Choroid plexus epithelial cell (primary cell): Measurements from ENCODE around the gene GABRG3.
A peak's percentile ranks its signal among the peaks of the same experiment; 100 is the strongest.

Experiments
- DNase-seq: peaks from one replicate; pipeline ENCODE4 v3.0.0-alpha.2; 2010; ENCODE audit warnings: low read depth
- H3K4me3 ChIP-seq: 2 replicates; pipeline ENCODE4 v1.5.1; 2011; ENCODE audit warnings: low read depth, mild to moderate bottlenecking, control low read depth, low read length, moderate library complexity
- TF ChIP-seq, protein P1 (sequence below): conservative IDR thresholded peaks from 2 replicates; pipeline ENCODE4 v1.5.1; 2011; ENCODE audit warnings: low read depth, mild to moderate bottlenecking, control low read depth, inconsistent platforms, low read length, moderate library complexity

Gene GABRG3

DNA sequence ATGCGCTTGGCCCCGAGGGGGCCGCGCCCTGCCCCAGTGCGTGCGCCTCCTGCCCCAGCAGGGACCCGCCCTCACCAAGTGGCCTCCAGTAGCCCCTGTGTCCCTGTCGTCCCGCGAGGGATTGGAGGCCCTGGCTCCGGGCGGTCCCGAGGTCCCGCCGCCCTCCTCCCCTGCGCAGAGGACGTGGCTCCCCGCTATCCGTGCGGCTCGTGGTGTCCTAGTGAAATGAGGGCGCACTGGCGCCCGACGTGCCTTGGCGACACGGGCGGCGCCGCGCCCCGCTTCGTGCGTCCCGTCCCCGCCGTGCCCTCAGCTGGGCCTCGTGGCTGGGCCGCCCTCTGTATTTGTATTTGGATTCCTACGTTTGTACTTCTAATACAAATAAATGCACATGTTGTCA lies 570.6 kb downstream of the GABRG3 start:
- H3K4me3 ChIP-seq: no peak overlapping the region
- DNase-seq: no peak
- TF ChIP-seq, protein P1, sequence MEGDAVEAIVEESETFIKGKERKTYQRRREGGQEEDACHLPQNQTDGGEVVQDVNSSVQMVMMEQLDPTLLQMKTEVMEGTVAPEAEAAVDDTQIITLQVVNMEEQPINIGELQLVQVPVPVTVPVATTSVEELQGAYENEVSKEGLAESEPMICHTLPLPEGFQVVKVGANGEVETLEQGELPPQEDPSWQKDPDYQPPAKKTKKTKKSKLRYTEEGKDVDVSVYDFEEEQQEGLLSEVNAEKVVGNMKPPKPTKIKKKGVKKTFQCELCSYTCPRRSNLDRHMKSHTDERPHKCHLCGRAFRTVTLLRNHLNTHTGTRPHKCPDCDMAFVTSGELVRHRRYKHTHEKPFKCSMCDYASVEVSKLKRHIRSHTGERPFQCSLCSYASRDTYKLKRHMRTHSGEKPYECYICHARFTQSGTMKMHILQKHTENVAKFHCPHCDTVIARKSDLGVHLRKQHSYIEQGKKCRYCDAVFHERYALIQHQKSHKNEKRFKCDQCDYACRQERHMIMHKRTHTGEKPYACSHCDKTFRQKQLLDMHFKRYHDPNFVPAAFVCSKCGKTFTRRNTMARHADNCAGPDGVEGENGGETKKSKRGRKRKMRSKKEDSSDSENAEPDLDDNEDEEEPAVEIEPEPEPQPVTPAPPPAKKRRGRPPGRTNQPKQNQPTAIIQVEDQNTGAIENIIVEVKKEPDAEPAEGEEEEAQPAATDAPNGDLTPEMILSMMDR: no peak

DNA sequence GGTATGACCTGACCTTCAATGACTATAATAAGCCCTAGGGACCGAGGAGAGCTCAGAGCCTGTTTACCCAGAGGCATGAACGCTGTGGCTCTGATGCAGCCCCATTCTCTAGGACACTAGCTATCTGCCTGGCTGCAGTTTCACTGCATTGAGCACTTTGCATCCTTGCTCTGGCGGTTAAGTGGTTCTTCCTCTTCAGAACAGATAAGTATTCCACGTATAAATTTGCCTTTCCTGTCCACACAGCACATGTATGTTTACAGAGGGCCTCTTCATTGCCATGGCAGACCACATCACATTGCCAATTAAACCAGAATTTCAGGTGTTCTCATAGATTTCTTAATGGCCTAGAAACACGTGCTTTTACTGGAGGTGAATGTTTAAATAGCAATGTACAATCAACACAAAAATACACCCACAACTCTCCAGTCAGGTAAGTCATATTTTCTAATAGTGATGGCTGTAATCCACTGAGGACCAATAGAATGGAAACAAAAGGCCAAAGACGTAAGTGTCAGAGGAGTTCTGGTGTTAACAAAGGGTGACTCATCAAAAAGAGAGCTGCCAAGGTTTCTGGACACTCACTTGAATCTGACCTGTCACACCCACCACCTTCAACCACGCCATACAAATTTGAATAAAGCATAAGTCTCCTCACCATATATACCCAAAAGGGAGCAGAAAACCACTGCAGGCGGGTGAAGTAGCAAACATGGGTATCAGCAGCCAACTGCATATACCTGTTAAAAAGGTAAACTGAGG lies 574.7 kb downstream of the GABRG3 start:
- no peak for DNase-seq
- no peak overlapping the region for H3K4me3 ChIP-seq
- TF ChIP-seq, protein P1: no peak

DNA sequence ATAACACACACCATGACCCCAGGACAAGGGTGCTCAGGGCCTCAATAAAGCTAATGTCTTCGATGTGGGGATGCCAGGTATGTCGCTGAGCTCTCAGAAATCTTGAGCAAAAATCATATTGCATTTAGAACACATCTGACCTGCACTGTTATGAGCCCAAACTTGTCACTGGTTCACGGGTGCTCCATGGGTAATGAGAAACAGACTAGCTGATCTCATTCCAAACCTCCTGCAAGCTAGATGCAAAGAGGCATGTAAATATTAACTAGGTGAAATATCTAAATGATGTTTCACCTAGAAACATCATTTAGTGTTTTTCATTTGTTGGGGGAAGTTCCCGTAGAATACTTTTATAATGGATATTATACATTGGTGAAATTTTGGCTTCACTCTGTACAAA lies 578.8 kb downstream of the GABRG3 start:
- TF ChIP-seq, protein P1: no peak
- no peak overlapping the region for H3K4me3 ChIP-seq
- no peak for DNase-seq

- TF ChIP-seq, protein P1: no peak
- H3K4me3 ChIP-seq: no peak overlapping the region
- no peak for DNase-seq
Observed at GRCh38 chr15:27550635-27551034, 579.7 kb downstream of the GABRG3 start.

DNA sequence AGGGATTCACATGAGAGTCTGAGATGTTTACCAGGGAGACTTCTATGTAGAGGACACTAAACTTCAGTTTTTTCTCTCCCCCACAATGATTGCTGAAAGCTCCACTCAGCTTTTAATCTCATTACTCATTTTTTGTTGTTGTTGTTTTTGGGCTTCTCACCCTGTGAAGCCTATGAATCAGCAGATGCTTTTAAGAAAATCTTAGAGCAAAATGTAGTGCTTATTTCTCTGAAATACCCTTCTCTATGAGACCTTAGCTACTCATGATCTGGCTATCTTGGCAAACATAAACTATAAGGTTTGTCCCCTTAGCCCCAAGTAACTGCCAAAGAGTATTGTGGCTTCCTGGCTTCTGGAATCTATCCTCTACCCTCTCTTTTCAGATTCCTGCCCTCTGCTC lies 590.8 kb downstream of the GABRG3 start:
- peak; percentile 56 for DNase-seq
- TF ChIP-seq, protein P1: no peak
- no peak overlapping the region for H3K4me3 ChIP-seq

DNA sequence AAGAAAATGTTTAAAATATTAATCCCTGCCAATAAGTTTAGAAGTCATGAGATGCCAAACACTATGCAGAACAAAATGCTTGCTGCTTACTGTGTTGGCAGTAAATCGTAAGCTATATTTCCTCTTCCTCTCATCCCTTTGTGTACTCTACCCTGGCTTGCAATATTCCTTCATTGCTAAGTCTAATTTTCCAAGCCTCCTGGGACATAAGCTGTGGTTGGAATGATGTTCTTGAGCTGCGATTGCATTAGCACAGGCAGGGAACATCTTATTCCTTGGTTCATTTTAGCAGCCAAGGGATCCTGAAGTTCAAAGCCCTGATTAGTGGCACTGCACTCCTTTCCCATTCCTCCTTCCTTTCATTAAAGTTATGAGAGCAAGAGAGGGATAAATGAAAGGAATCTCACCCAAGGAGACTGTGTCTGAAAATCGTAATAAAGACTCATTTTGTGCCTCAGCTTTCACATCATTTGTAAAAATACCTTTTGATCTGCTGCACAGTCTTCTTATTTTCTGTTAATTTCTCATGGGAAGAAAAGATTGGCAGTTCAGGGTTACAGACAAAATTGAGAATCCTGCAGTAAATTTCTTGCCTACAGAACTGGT lies 592.9 kb downstream of the GABRG3 start:
- TF ChIP-seq, protein P1: no peak

DNA sequence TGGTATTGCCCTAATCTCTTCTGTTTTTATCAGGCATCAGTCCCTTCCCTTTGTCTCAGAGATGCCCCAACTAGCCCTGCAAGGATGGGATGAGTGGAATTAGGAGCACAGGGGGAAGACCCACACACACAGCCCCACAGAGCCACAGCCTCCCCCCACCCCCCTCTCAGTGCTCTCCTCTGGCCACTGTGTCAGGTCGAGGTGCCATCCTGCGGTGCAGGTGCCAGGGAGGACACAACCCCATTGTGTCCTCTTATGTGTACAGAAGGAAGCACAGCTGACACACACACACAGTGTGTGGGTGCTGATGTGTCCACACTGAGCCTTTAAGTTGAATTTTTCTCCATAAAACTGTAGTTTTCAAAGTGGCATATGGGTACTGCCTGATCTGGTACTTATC lies 593.7 kb downstream of the GABRG3 start:
- DNase-seq: no peak
- TF ChIP-seq, protein P1: no peak
- no peak overlapping the region for H3K4me3 ChIP-seq

More for the DNA sequence above, 592.9 kb downstream of the GABRG3 start:
- H3K4me3 ChIP-seq: no peak overlapping the region
- DNase-seq: no peak
